Breast epithelium (tissue), 4 donors: ENCODE results near the gene DMRTB1. TPM values are rescaled to one million over a fixed set of nuclear protein-coding genes. Genes with fewer than 3 reads are reported as not detected.

Experiments used
- DNase-seq, 2 donors: peaks; one replicate each; pipeline ENCODE4 v3.0.0-alpha.2; 2019; ENCODE audit warnings: low spot score in 2 of 2
- H3K27ac ChIP-seq, 2 donors: fragments of 200-600 bp; sonication (generic) in 1 of 2; one replicate each; pipeline ENCODE4 v1.5.1; 2016 to 2019; ENCODE audit warnings: mild to moderate bottlenecking in 1 of 2
- H3K27me3 ChIP-seq, 2 donors: fragments of 200-600 bp; sonication (generic) in 1 of 2; one replicate each; pipeline versions ENCODE4 v1.5.1 to v1.6.0; 2017 to 2019; ENCODE audit warnings: control low read depth in 1 of 2, mild to moderate bottlenecking in 1 of 2
- H3K36me3 ChIP-seq: fragments of 200-600 bp; one replicate; pipeline ENCODE4 v1.5.1; 2019
- H3K4me1 ChIP-seq, 2 donors: fragments of 200-600 bp; sonication (generic); one replicate each; pipeline ENCODE4 v1.5.1; 2016 to 2019; ENCODE audit warnings: control low read depth in 1 of 2
- H3K4me3 ChIP-seq, 3 donors: fragments of 200-600 bp; sonication (generic); 1 replicate in 2 of 3; 2 replicates in 1 of 3; pipeline ENCODE4 v1.5.1; 2016 to 2019; ENCODE audit warnings: mild to moderate bottlenecking in 3 of 3, moderate library complexity in 2 of 3
- H3K9me3 ChIP-seq, 2 donors: fragments of 200-600 bp; sonication (generic) in 1 of 2; one replicate each; pipeline ENCODE4 v1.5.1; 2016 to 2019; ENCODE audit warnings: control low read depth in 1 of 2
- CTCF ChIP-seq, 3 donors: fragments of 450-650 bp; IDR thresholded peaks; one replicate each; pipeline ENCODE4 v1.5.1; 2016 to 2017; ENCODE audit warnings: antibody characterized with exemption in 3 of 3, mild to moderate bottlenecking in 3 of 3, moderate library complexity in 3 of 3
- POLR2A ChIP-seq: fragments of 450-650 bp; IDR thresholded peaks from one replicate; pipeline ENCODE4 v1.6.1; 2016; ENCODE audit warnings: antibody characterized with exemption, mild to moderate bottlenecking, moderate library complexity
- POLR2AphosphoS5 ChIP-seq, 3 donors: sonication (generic); formaldehyde crosslinking; IDR thresholded peaks; one replicate each; pipeline ENCODE4 v1.6.1; 2017; ENCODE audit warnings: antibody characterized with exemption in 3 of 3
- intact Hi-C: fragments of 100-400 bp; cut with DNase I; formaldehyde crosslinking; loops from one replicate; pipeline ENCODE4 v1.15.1; 2023; ENCODE audit warnings: low total_unique reads
- total RNA-seq, 3 donors: library from RNA; depleted of rRNA; stranded (reverse); fragments of >200 nt; gene quantifications; one replicate each; pipeline ENCODE4 v1.1.0, GENCODE V29; 2016

Gene DMRTB1
- total RNA-seq, 3 donors from 2014 or later, result not detected

GRCh38 chr1:53476579-53476978 lies 17.4 kb downstream of the DMRTB1 start:
- Histone ChIP-seq H3K9me3 (no peaks in the 10 kb centered on the region), H3K4me1 (no peaks in the 10 kb centered on the region), H3K4me3 (no peak overlapping the region), H3K27me3 (no peaks in the 10 kb centered on the region), H3K27ac (no peak overlapping the region), H3K36me3 (no peaks in the 10 kb centered on the region)
- peak in 1 of 2 donors; percentile 20 for DNase-seq
- intact Hi-C loops, result no loop called here
- TF ChIP-seq POLR2AphosphoS5 (IDR thresholded peaks at IDR 0.05) (no peak), POLR2A (no peak), CTCF (IDR thresholded peaks at IDR 0.05) (no peak)

DNA sequence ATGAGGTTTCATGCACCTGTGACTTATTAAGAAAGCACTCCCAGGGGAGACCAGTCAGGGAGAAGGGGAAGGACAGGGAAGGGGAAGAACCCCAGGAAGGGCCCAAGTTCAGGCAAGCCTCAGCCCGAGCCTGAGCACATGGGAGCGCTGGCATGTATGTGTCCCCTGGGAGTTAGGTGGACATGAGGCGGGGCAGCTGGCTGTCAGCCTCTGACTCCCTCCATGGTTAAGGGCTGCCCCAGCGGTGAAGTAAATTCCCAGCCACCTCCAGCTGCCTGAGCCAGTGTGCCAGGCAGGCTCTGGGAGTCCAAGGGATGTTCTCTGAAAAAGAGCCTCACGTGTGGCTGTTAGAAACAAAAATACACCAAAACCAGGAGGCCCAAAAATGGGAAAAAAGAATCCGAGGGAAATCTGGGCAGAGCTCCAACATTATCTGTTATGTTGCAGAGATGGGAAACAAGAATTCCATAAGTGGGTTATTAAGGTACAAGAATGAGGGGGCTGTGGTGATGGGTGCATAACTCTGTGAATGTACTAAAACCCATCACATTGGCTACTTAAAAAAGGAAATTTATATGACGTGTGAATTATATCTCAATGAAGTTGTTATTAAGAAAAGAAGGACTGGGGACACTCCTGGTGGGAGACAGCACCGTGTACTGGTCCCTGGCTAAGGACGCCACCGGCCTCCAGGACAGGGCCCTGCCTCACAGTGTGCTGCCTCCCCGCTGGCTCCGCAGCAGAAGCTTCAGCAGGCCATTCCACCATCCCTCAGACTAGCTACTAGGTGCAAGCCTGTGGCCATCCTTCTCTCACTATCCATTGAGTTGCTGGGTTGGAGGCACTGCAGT lies 18.7 kb downstream of the DMRTB1 start:
- no peaks in the 10 kb centered on the region for H3K36me3 ChIP-seq
- H3K27ac ChIP-seq, result no peak overlapping the region
- H3K9me3 ChIP-seq, result no peaks in the 10 kb centered on the region
- H3K4me3 ChIP-seq, result no peak overlapping the region
- H3K27me3 ChIP-seq, result no peaks in the 10 kb centered on the region
- no peaks in the 10 kb centered on the region for H3K4me1 ChIP-seq
- intact Hi-C loops, result no loop called here
- peak in 1 of 2 donors; percentile 25 for DNase-seq
- TF ChIP-seq POLR2AphosphoS5 (IDR thresholded peaks at IDR 0.05), result no peak
- TF ChIP-seq POLR2A, result no peak
- TF ChIP-seq CTCF (IDR thresholded peaks at IDR 0.05), result no peak

DNA sequence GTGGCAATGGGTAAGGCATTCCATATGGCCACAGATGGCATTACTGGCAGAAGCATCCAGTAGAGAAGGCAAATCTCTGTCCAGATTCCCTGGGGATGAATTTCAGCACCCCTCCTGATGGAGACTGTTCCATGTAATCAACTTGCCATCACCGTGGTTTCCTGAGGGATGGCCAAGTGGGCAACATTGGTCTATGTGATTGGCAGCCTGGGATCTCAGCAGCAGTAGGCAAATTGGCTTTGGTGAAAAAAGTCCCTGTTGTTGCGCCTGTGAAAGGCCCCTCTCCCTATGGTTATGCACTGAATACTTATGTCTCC lies 19.3 kb downstream of the DMRTB1 start:
- H3K4me3 ChIP-seq, result no peak overlapping the region
- H3K36me3 ChIP-seq, result no peaks in the 10 kb centered on the region
- H3K27ac ChIP-seq, result no peak overlapping the region
- DNase-seq, result peak in 1 of 2 donors; percentile 30
- no peaks in the 10 kb centered on the region for H3K9me3 ChIP-seq
- H3K27me3 ChIP-seq, result no peaks in the 10 kb centered on the region
- H3K4me1 ChIP-seq, result no peaks in the 10 kb centered on the region
- no peak for TF ChIP-seq CTCF (IDR thresholded peaks at IDR 0.05)
- no peak for TF ChIP-seq POLR2AphosphoS5 (IDR thresholded peaks at IDR 0.05)
- no peak for TF ChIP-seq POLR2A
- intact Hi-C loops, result no loop called here

DNA sequence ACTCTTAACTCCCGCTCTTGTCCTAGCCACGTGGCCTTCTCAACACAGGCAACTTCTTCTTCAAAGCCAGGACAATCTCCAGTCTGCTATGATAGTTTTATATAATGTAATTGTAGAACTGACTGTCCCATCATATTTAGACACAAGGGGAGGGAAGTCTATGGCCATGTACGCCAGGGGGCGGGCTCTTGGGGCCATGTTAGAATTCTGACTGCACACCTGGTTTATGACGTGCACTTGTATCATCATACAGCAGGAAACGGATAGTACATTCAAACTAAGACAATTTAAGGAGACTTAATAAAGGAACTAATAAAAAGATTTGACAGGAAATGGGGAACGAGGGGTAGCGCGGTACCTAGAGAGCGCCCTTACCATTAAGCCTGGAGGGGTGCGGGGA lies 21.5 kb downstream of the DMRTB1 start:
- no peak for DNase-seq
- peaks cover 0 to 7% of the 10 kb centered on the region in 2 donors for H3K27me3 ChIP-seq
- H3K9me3 ChIP-seq, result no peaks in the 10 kb centered on the region
- no peak overlapping the region for H3K4me3 ChIP-seq
- no peaks in the 10 kb centered on the region for H3K36me3 ChIP-seq
- no peaks in the 10 kb centered on the region for H3K4me1 ChIP-seq
- H3K27ac ChIP-seq, result no peak overlapping the region
- TF ChIP-seq POLR2AphosphoS5 (IDR thresholded peaks at IDR 0.05) (no peak), CTCF (IDR thresholded peaks at IDR 0.05) (no peak), POLR2A (no peak)
- intact Hi-C loops, result no loop called here

DNA sequence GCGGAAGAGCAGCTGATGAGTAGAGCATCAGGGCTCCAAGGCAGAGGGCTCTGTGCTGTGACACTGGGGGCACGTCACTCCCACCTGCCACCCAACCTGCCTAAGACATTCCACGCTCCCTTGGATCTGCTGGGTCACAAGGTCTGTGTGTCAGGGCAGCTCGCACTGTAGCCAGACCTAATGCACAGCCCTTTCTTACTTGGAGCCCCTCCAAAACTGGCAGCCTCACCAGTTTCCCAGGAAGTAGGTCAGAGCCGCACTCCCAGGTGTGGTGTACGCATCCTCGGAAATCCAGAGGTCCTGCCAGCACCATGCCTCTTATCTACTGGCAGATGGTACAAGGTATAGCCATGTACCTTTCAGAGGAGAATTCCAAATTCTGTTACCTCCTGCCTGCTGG lies 22.3 kb downstream of the DMRTB1 start:
- no peaks in the 10 kb centered on the region for H3K4me1 ChIP-seq
- TF ChIP-seq CTCF (IDR thresholded peaks at IDR 0.05) (no peak), POLR2A (no peak), POLR2AphosphoS5 (IDR thresholded peaks at IDR 0.05) (no peak)
- H3K4me3 ChIP-seq, result no peak overlapping the region
- H3K27ac ChIP-seq, result no peak overlapping the region
- DNase-seq, result no peak
- intact Hi-C loops, result no loop called here
- no peaks in the 10 kb centered on the region for H3K9me3 ChIP-seq
- peaks cover 0 to 12% of the 10 kb centered on the region in 2 donors for H3K27me3 ChIP-seq
- H3K36me3 ChIP-seq, result no peaks in the 10 kb centered on the region
